HepG2 (cell line): ENCODE data around the gene CA6. TPM values are rescaled to one million over a fixed set of nuclear protein-coding genes. Genes with fewer than 3 reads are reported as not detected.

Experiments used
- ATAC-seq: fragments of 200-7000 bp; cut with Tn5 transposase; 3 replicates; pipeline ENCODE4 v1.9.1; 2020; ENCODE audit warnings: mild to moderate bottlenecking, moderate library complexity
- BruUV-seq: library from RNA; stranded (reverse); fragments of 400-500 nt; replicated peaks from 2 replicates; lab custom pipeline; 2021; lab: Mats Ljungman, UMichigan
- CTCF ChIA-PET: fragments of 300-600 bp; formaldehyde crosslinking; extraction: SDS; loops from one replicate; lab custom pipeline; 2021; ENCODE audit warnings: low total read pairs, inconsistent platforms, low intra/inter-chr PET ratio; lab: Yijun Ruan, JAX
- POLR2A ChIA-PET: fragments of 350-600 bp; sonication (Branson Sonifier 250); formaldehyde crosslinking; loops from one replicate; lab custom pipeline; 2020; ENCODE audit warnings: antibody characterized with exemption, inconsistent platforms; lab: Yijun Ruan, JAX
- DNase-seq: peaks from one replicate; pipeline ENCODE4 v3.0.0-alpha.2; 2015; ENCODE audit warnings: low spot score
- FAIRE-seq: peaks from 3 replicates; lab custom pipeline; 2011; peaks lifted over from hg19 to GRCh38; lab: Jason Lieb, UNC
- H2AFZ ChIP-seq: one replicate; pipeline ENCODE4 v1.6.1; 2011; ENCODE audit warnings: low read length, inconsistent platforms
- H3K27ac ChIP-seq: fragments of 300-600 bp; 3 replicates; pipeline ENCODE4 v1.8.0; 2011; ENCODE audit warnings: mixed run types, mild to moderate bottlenecking, mixed read lengths, low read length, inconsistent platforms; ENCODE audit not compliant: insufficient read depth; ENCODE audit errors: extremely low read length
- H3K27me3 ChIP-seq, 2 experiments: fragments of 200-600 bp in 1 of 2; 2 replicates in 1 of 2; 3 replicates in 1 of 2; pipeline versions ENCODE4 v1.6.0 to v1.8.0; 2011; ENCODE audit warnings: low read length in 2 of 2, mild to moderate bottlenecking in 2 of 2, moderate library complexity in 2 of 2, inconsistent platforms in 1 of 2; ENCODE audit not compliant: insufficient read depth in 2 of 2, control insufficient read depth in 1 of 2
- H3K36me3 ChIP-seq, 2 experiments: fragments of 200-600 bp in 1 of 2; replicated peaks in 1 of 2; 2 replicates in 1 of 2; 3 replicates in 1 of 2; pipeline versions ENCODE4 v1.5.1 to v1.8.0; 2011; ENCODE audit warnings: low read length in 2 of 2, inconsistent platforms in 1 of 2; ENCODE audit not compliant: insufficient read depth in 2 of 2, control insufficient read depth in 1 of 2
- H3K4me1 ChIP-seq: 2 replicates; pipeline ENCODE4 v1.5.1; 2012; ENCODE audit warnings: low read length, inconsistent platforms; ENCODE audit not compliant: insufficient read depth
- H3K4me2 ChIP-seq: 2 replicates; pipeline ENCODE4 v1.6.0; 2011; ENCODE audit warnings: low read depth, low read length, inconsistent platforms
- H3K4me3 ChIP-seq, 3 experiments: fragments of 200-600 bp in 1 of 3; sonication (generic), shearing (Covaris generic) in 1 of 3; replicated peaks in 1 of 3; 2 replicates each; pipeline ENCODE4 v1.5.1; 2011 to 2016; ENCODE audit warnings: low read length in 3 of 3, inconsistent platforms in 2 of 3, low read depth in 2 of 3, mild to moderate bottlenecking in 2 of 3, control low read depth in 1 of 3, mixed read lengths in 1 of 3; ENCODE audit not compliant: insufficient read depth in 1 of 3
- H3K79me2 ChIP-seq: one replicate; pipeline ENCODE4 v1.6.1; 2011; ENCODE audit warnings: low read length, inconsistent platforms; ENCODE audit not compliant: insufficient read depth
- H3K9ac ChIP-seq: 2 replicates; pipeline ENCODE4 v1.6.0; 2011; ENCODE audit warnings: mild to moderate bottlenecking, low read depth, low read length, inconsistent platforms; ENCODE audit not compliant: insufficient read depth
- H3K9me3 ChIP-seq: 2 replicates; pipeline ENCODE4 v1.5.1; 2012; ENCODE audit warnings: mild to moderate bottlenecking, low read length
- H4K20me1 ChIP-seq: 2 replicates; pipeline ENCODE4 v1.6.0; 2011; ENCODE audit warnings: inconsistent platforms, mild to moderate bottlenecking, low read length, moderate library complexity; ENCODE audit not compliant: insufficient read depth
- CREB1 ChIP-seq, 2 experiments: fragments of 450-650 bp in 1 of 2; IDR thresholded peaks; 2 replicates each; pipeline ENCODE4 v1.6.1; 2016 to 2017; ENCODE audit warnings: control low read depth in 1 of 2, mild to moderate bottlenecking in 1 of 2, missing compliant biosample characterization in 1 of 2, missing genetic modification characterization in 1 of 2
- ZNF484 ChIP-seq: sonication (generic); formaldehyde crosslinking; IDR thresholded peaks from 2 replicates; pipeline ENCODE4 v1.5.1; 2020; ENCODE audit warnings: mild to moderate bottlenecking, low read depth, missing genetic modification reagents, borderline replicate concordance
- ZNF792 ChIP-seq: IDR thresholded peaks from 2 replicates; pipeline ENCODE4 v1.6.1; 2016
- WGBS: methylation state at CpG from one replicate; pipeline ENCODE4 v1.1.6; 2017; ENCODE audit warnings: low lambda C conversion rate; 5-methylcytosine and 5-hydroxymethylcytosine counted together
- in situ Hi-C: cut with HindIII; loops from 2 replicates; pipeline ENCODE4 v1.10.0; 2017; ENCODE audit warnings: low pct_unique_long_range_greater_than_20kb; ENCODE audit not compliant: extremely low pct_ligation_motif_present
- intact Hi-C: fragments of 100-400 bp; cut with micrococcal nuclease; formaldehyde crosslinking; loops from one replicate; pipeline ENCODE4 v1.10.0; 2022; ENCODE audit not compliant: unreplicated experiment
- polyA plus RNA-seq, 8 experiments: library from polyadenylated mRNA; depleted of rRNA in 3 of 8; stranded (reverse) in 7 of 8; unstranded in 1 of 8; fragments of >200 nt; fragmentation: Illumina TruSeq in 4 of 8; extraction: Trizol in 4 of 8; gene quantifications; 2 replicates each; pipeline versions ENCODE4 v1.2.1 to v1.2.3, GENCODE V29; 2011 to 2016; ENCODE audit warnings: low read depth in 4 of 8, missing spikeins in 1 of 8, mixed read lengths in 1 of 8; ENCODE audit not compliant: insufficient read depth in 1 of 8
- total RNA-seq, 5 experiments: library from RNA; depleted of rRNA; stranded (reverse); fragments of >200 nt; fragmentation: Illumina TruSeq; extraction: Trizol; gene quantifications; 2 replicates each; pipeline ENCODE4 v1.2.3, GENCODE V29; 2016; ENCODE audit warnings: low read depth in 1 of 5
- TF ChIP-seq, protein P1 (sequence below): sonication (generic); formaldehyde crosslinking; IDR thresholded peaks from 2 replicates; pipeline ENCODE4 v1.8.1; 2022; ENCODE audit warnings: low read depth, mild to moderate bottlenecking, missing genetic modification reagents

CA6 gene
- total and polyA plus RNA-seq, 2 of the 13 experiments (the other 11 are each of a cell fraction or from before 2014, with no cell fraction given) = not detected

DNA sequence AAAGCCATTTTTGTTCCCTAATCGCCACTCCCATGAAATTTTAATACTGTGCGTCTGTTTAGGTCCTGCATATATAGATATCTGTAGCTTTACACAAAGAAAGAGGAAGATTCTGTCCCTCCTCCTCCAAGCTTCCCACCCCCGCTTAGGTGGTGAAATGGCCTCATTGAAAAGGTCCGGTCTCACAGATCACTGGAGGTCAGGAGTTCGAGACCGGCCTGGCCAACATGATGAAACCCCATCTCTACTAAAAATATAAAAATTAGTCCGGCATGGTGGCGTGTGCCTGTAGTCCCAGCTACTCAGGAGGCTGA lies 59.7 kb downstream of the CA6 start:
- Histone ChIP-seq H3K79me2 (no peaks in the 10 kb centered on the region), H3K27ac (no peak overlapping the region), H3K27me3 (peaks cover 4 to 12% of the 10 kb centered on the region in 2 experiments; a peak in 4 of 5 replicates), H3K4me1 (peaks cover 50% of the 10 kb centered on the region), H3K9me3 (no peaks in the 10 kb centered on the region), H3K4me3 (no peak overlapping the region), H3K36me3 (no peaks in the 10 kb centered on the region), H4K20me1 (no peaks in the 10 kb centered on the region), H2AFZ (no peak overlapping the region), H3K4me2 (0 out of 2 replicates have a peak overlapping the region, but pooled peaks have one; percentile 86), H3K9ac (no peak overlapping the region)
- intact Hi-C loops = loop anchor here (1.0 to 2.0 kb wide), 2 partner anchors 87 to 95 kb away; no protein-coding TSS in a partner anchor
- FAIRE-seq = no peak
- no peak for ATAC-seq
- no peak for TF ChIP-seq ZNF792 (CRISPR knock-in tag)
- TF ChIP-seq ZNF484 (CRISPR knock-in tag) = no peak
- TF ChIP-seq, protein P1, sequence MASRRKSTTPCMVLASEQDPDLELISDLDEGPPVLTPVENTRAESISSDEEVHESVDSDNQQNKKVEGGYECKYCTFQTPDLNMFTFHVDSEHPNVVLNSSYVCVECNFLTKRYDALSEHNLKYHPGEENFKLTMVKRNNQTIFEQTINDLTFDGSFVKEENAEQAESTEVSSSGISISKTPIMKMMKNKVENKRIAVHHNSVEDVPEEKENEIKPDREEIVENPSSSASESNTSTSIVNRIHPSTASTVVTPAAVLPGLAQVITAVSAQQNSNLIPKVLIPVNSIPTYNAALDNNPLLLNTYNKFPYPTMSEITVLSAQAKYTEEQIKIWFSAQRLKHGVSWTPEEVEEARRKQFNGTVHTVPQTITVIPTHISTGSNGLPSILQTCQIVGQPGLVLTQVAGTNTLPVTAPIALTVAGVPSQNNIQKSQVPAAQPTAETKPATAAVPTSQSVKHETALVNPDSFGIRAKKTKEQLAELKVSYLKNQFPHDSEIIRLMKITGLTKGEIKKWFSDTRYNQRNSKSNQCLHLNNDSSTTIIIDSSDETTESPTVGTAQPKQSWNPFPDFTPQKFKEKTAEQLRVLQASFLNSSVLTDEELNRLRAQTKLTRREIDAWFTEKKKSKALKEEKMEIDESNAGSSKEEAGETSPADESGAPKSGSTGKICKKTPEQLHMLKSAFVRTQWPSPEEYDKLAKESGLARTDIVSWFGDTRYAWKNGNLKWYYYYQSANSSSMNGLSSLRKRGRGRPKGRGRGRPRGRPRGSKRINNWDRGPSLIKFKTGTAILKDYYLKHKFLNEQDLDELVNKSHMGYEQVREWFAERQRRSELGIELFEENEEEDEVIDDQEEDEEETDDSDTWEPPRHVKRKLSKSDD (CRISPR knock-in tag) = no peak
- no peak for TF ChIP-seq CREB1 (IDR thresholded peaks at IDR 0.05)
- TF ChIP-seq CREB1 (CRISPR knock-in tag; IDR thresholded peaks at IDR 0.05) = peak; percentile 40; the same call in 1 of the 2 replicates
- no peak for DNase-seq
- CTCF ChIA-PET = interaction anchor here (0.6 to 2.2 kb wide), 4 partner anchors 18 to 143 kb away, joined by 3 to 27 read pairs (median 5); no protein-coding TSS in a partner anchor
- BruUV-seq = no TSS peak
- 26% methylated on average over 8 of the region's 8 CpGs for WGBS
- in situ Hi-C loops = loop anchor here (5.0 kb wide), 1 partner anchor 88 kb away; no protein-coding TSS in a partner anchor
- POLR2A ChIA-PET = no interaction called here
